HepG2 (cell line): ENCODE data around the gene QRICH2. TPM values are rescaled to one million over a fixed set of nuclear protein-coding genes. Genes with fewer than 3 reads are reported as not detected.

Source experiments
- CCAR2 ChIP-seq: fragments of 200-400 bp; formaldehyde crosslinking; optimal IDR thresholded peaks from 2 replicates; pipeline ENCODE3; 2018; ENCODE audit warnings: low read depth, mild to moderate bottlenecking, low read length, moderate library complexity
- CREB1 ChIP-seq, 2 experiments: fragments of 450-650 bp in 1 of 2; IDR thresholded peaks; 2 replicates each; pipeline ENCODE4 v1.6.1; 2016 to 2017; ENCODE audit warnings: control low read depth in 1 of 2, mild to moderate bottlenecking in 1 of 2, missing compliant biosample characterization in 1 of 2, missing genetic modification characterization in 1 of 2
- FOXA3 ChIP-seq: IDR thresholded peaks from 2 replicates; pipeline ENCODE4 v1.6.1; 2016; ENCODE audit warnings: missing genetic modification reagents, missing compliant biosample characterization
- GPBP1L1 ChIP-seq: sonication (generic); formaldehyde crosslinking; IDR thresholded peaks from 2 replicates; pipeline ENCODE4 v1.5.0; 2020; ENCODE audit warnings: mild to moderate bottlenecking, missing genetic modification reagents
- GTF2F1 ChIP-seq: fragments of 150-350 bp; IDR thresholded peaks from 2 replicates; pipeline ENCODE4 v1.6.1; 2014; ENCODE audit warnings: low read length
- HDAC1 ChIP-seq: sonication (generic); formaldehyde crosslinking; IDR thresholded peaks from 2 replicates; pipeline ENCODE4 v1.5.1; 2020; ENCODE audit warnings: mild to moderate bottlenecking, missing genetic modification reagents
- HNRNPL ChIP-seq: fragments of 200-400 bp; formaldehyde crosslinking; IDR thresholded peaks from 2 replicates; pipeline ENCODE4 v1.6.1; 2017; ENCODE audit warnings: mild to moderate bottlenecking, low read depth, low read length
- MXD1 ChIP-seq: sonication (generic); formaldehyde crosslinking; IDR thresholded peaks from 2 replicates; pipeline ENCODE4 v1.4.0; 2020; ENCODE audit warnings: mild to moderate bottlenecking, missing genetic modification reagents
- PHF20 ChIP-seq: sonication (generic); formaldehyde crosslinking; IDR thresholded peaks from 2 replicates; pipeline ENCODE4 v1.5.0; 2020; ENCODE audit warnings: mild to moderate bottlenecking, missing genetic modification reagents
- PRMT3 ChIP-seq: sonication (generic); formaldehyde crosslinking; IDR thresholded peaks from 2 replicates; pipeline ENCODE4 v1.8.1; 2022; ENCODE audit warnings: low read depth, mild to moderate bottlenecking, moderate library complexity, missing genetic modification reagents, borderline replicate concordance
- PTBP1 ChIP-seq: fragments of 200-400 bp; formaldehyde crosslinking; IDR thresholded peaks from 2 replicates; pipeline ENCODE4 v1.6.1; 2018; ENCODE audit warnings: low read length, low read depth; ENCODE audit not compliant: poor library complexity, severe bottlenecking
- RARG ChIP-seq: sonication (generic); formaldehyde crosslinking; IDR thresholded peaks from 2 replicates; pipeline ENCODE4 v1.4.0; 2020; ENCODE audit warnings: low read depth, mild to moderate bottlenecking, missing genetic modification reagents
- SALL2 ChIP-seq: sonication (generic); formaldehyde crosslinking; IDR thresholded peaks from 2 replicates; pipeline ENCODE4 v1.8.1; 2023; ENCODE audit warnings: mild to moderate bottlenecking, missing genetic modification reagents, inconsistent platforms
- ZBTB14 ChIP-seq: sonication (generic); formaldehyde crosslinking; IDR thresholded peaks from 2 replicates; pipeline ENCODE4 v1.4.0; 2020; ENCODE audit warnings: missing genetic modification reagents
- ZBTB38 ChIP-seq: sonication (generic); formaldehyde crosslinking; IDR thresholded peaks from 2 replicates; pipeline ENCODE4 v1.5.1; 2020; ENCODE audit warnings: mild to moderate bottlenecking, missing genetic modification reagents
- ZFYVE20 ChIP-seq: sonication (generic); formaldehyde crosslinking; IDR thresholded peaks from 2 replicates; pipeline ENCODE4 v1.8.0; 2023; ENCODE audit warnings: low read depth, mild to moderate bottlenecking, moderate library complexity, missing genetic modification reagents, borderline replicate concordance
- ZNF142 ChIP-seq: sonication (generic); formaldehyde crosslinking; IDR thresholded peaks from 2 replicates; pipeline ENCODE4 v1.4.0; 2020; ENCODE audit warnings: missing genetic modification reagents
- ZNF34 ChIP-seq: sonication (generic); formaldehyde crosslinking; IDR thresholded peaks from 2 replicates; pipeline ENCODE4 v1.4.0; 2020; ENCODE audit warnings: mild to moderate bottlenecking, missing genetic modification reagents, borderline replicate concordance
- ZNF562 ChIP-seq: sonication (generic); formaldehyde crosslinking; IDR thresholded peaks from 2 replicates; pipeline ENCODE4 v1.8.0; 2022; ENCODE audit warnings: missing genetic modification reagents, borderline replicate concordance
- ZNF567 ChIP-seq: sonication (generic); formaldehyde crosslinking; IDR thresholded peaks from 2 replicates; pipeline ENCODE4 v1.8.1; 2023; ENCODE audit warnings: mild to moderate bottlenecking, missing genetic modification reagents, borderline replicate concordance
- ZNF615 ChIP-seq: sonication (generic); formaldehyde crosslinking; IDR thresholded peaks from 2 replicates; pipeline ENCODE4 v1.5.0; 2020; ENCODE audit warnings: mild to moderate bottlenecking, missing genetic modification reagents, borderline replicate concordance
- polyA plus RNA-seq, 8 experiments: library from polyadenylated mRNA; depleted of rRNA in 3 of 8; stranded (reverse) in 7 of 8; unstranded in 1 of 8; fragments of >200 nt; fragmentation: Illumina TruSeq in 4 of 8; extraction: Trizol in 4 of 8; gene quantifications; 2 replicates each; pipeline versions ENCODE4 v1.2.1 to v1.2.3, GENCODE V29; 2011 to 2016; ENCODE audit warnings: low read depth in 4 of 8, missing spikeins in 1 of 8, mixed read lengths in 1 of 8; ENCODE audit not compliant: insufficient read depth in 1 of 8
- total RNA-seq, 5 experiments: library from RNA; depleted of rRNA; stranded (reverse); fragments of >200 nt; fragmentation: Illumina TruSeq; extraction: Trizol; gene quantifications; 2 replicates each; pipeline ENCODE4 v1.2.3, GENCODE V29; 2016; ENCODE audit warnings: low read depth in 1 of 5

Gene QRICH2
- total and polyA plus RNA-seq, 2 of the 13 experiments (the other 11 are each of a cell fraction or from before 2014, with no cell fraction given): 3.7 to 5.7 TPM

- TF ChIP-seq MXD1 (CRISPR knock-in tag) (peak; percentile 59; the same call in 1 of the 2 replicates), GPBP1L1 (CRISPR knock-in tag) (no peak), ZNF142 (CRISPR knock-in tag) (no peak), PHF20 (no peak; the same call in 1 of the 2 replicates), GTF2F1 (no peak), ZFYVE20 (CRISPR knock-in tag) (no peak), ZBTB14 (no peak), ZNF34 (no peak), FOXA3 (peak; percentile 93), CREB1 (IDR thresholded peaks at IDR 0.05) (no peak), CREB1 (CRISPR knock-in tag; IDR thresholded peaks at IDR 0.05) (no peak), PRMT3 (CRISPR knock-in tag) (no peak), HDAC1 (CRISPR knock-in tag) (peak; percentile 94), HNRNPL (no peak), ZNF615 (CRISPR knock-in tag) (no peak), ZNF567 (CRISPR knock-in tag) (no peak), ZNF562 (CRISPR knock-in tag) (no peak), PTBP1 (no peak), SALL2 (no peak), CCAR2 (no peak), RARG (CRISPR knock-in tag) (no peak), ZBTB38 (CRISPR knock-in tag) (0 out of 2 replicates have a peak, but pooled peaks have one; percentile 52)
These were observed 42.3 kb downstream of the QRICH2 start (continued) for GRCh38 chr17:76265624-76266243.
